Activated T-cell treated with anti-CD3 and anti-CD28 coated beads, Interleukin-2, amount 50 U/mL, for 72 hours (primary cell): Measurements from ENCODE around the gene KRT222. TPM values are rescaled to one million over a fixed set of nuclear protein-coding genes. Genes with fewer than 3 reads are reported as not detected.

Experiments
- ATAC-seq, 2 donors: fragments of 150-1000 bp; cut with Tn5 transposase; replicated peaks in 1 of 2; 2 replicates each; pipeline ENCODE4 v1.10.0; 2021; ENCODE audit warnings: moderate library complexity in 2 of 2, mild to moderate bottlenecking in 1 of 2
- DNase-seq, 2 donors: peaks; one replicate each; pipeline ENCODE4 v3.0.0; 2021 to 2022; ENCODE audit warnings: mixed read lengths in 1 of 2
- H3K27ac Mint-ChIP-seq: one replicate; pipeline ENCODE4 v1.8.0; 2022; ENCODE audit warnings: mild to moderate bottlenecking, moderate library complexity, mixed read lengths
- H3K27me3 Mint-ChIP-seq: one replicate; pipeline ENCODE4 v1.8.0; 2022; ENCODE audit warnings: low read depth, mixed read lengths
- H3K36me3 Mint-ChIP-seq, 2 donors: one replicate each; pipeline ENCODE4 v1.8.0; 2022; ENCODE audit warnings: mixed read lengths in 2 of 2, mild to moderate bottlenecking in 1 of 2; ENCODE audit not compliant: insufficient read depth in 2 of 2
- H3K4me1 Mint-ChIP-seq: one replicate; pipeline ENCODE4 v1.8.0; 2022; ENCODE audit warnings: low read depth, mixed read lengths
- H3K4me3 Mint-ChIP-seq, 2 donors: one replicate each; pipeline ENCODE4 v1.8.0; 2022; ENCODE audit warnings: mild to moderate bottlenecking in 2 of 2, mixed read lengths in 2 of 2, moderate library complexity in 2 of 2
- H3K9me3 Mint-ChIP-seq, 2 donors: one replicate each; pipeline ENCODE4 v1.8.0; 2022; ENCODE audit warnings: mixed read lengths in 2 of 2
- total RNA-seq, 2 donors: library from RNA; stranded (reverse); gene quantifications; one replicate each; pipeline ENCODE4 v1.2.3, GENCODE V29; 2022

KRT222 gene
- total RNA-seq, 2 donors from 2014 or later = not detected

DNA sequence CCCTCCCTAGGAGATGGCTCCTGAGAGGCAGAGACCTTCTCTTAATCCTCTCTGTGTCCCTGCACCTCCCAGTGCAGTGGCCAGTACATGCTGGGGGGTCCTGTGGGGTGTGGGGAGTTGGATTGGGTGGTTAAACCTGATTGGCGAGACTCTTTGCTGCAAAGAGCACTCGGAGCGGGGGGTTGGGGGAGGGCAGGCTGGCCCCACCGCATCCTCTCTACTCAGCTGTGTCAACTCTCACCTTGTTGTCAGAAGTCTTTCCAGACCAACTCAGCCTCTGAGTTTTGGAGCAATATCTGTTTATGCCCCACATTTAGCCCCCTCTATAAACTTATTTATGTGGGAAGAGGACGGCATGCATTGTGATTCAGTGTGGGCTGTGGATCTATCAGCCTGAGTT, 57.3 kb downstream of the KRT222 start:
- Mint-ChIP-seq H3K4me1 (peaks cover 99% of the 10 kb centered on the region), H3K4me3 (peak overlapping the region; percentile 74 to 76), H3K27ac (peak overlapping the region; percentile 71), H3K9me3 (no peaks in the 10 kb centered on the region), H3K27me3 (no peaks in the 10 kb centered on the region), H3K36me3 (no peaks in the 10 kb centered on the region)
- DNase-seq (peak; percentile 66), ATAC-seq (peak; percentile 26 to 34)

DNA sequence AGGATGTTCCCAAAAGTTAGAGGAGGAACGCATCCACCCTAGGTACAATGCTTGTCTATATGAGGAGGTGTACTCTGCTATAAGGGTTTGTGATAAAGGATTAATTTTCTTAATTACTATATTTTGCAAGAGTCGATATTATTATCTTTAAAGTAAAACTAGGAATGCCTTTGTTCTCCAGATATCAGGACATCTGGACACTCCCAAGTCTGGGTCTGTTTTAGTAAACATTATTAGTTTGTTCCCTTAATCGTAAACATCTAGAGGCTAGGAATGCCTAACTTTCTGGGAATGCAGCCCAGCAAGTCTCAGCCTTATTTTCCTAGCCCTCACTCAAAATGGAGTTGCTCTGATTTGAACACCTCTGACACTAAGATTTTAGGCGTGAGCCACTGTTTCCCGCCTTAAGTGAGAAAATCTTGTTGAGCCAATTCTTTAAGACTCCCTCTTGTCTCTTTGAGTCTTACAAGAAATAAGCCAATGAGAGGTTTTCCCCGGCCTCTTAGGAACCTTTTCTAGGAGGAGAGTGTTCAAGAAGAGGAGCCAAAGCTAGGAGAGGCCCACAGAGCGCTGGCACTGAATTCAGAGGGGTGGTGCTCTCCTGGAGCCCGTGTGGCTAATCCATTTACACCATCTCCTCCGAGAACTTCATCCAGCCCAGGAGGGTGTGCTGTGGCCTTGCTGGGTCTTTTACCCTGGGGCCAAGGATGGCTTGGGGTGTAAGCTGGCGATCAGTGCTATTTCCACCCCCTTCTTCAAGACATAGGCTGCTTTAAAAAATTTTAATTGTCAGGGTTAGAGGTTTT, 58.2 kb downstream of the KRT222 start:
- Mint-ChIP-seq H3K27ac (no peak overlapping the region), H3K27me3 (no peaks in the 10 kb centered on the region), H3K36me3 (no peaks in the 10 kb centered on the region), H3K9me3 (no peaks in the 10 kb centered on the region), H3K4me3 (peak overlapping the region; percentile 79 to 82), H3K4me1 (peaks cover 99% of the 10 kb centered on the region)
- ATAC-seq (no peak), DNase-seq (no peak)

DNA sequence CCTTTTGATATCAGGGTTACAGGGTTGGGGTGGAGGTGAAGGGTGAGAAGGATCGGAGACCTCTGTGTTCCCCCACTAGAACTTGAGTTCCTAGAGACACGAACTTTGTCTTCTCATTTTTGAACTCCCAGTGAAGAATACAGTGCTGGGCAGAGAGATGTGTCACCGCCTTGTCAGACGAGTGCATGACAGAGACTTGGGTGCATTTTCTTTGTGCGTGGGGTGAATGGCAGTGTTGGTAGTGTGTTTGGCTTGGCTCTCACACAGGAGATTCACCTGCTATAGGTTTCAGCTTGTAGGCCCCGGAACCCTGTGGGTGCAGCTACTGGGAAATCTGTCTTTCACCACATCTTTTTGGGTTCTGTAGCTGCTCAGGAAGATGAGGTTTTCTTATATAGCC, 59.7 kb downstream of the KRT222 start:
- Mint-ChIP-seq H3K4me1 (peaks cover 99% of the 10 kb centered on the region), H3K36me3 (no peaks in the 10 kb centered on the region), H3K27me3 (no peaks in the 10 kb centered on the region), H3K4me3 (peak overlapping the region; percentile 79 to 82), H3K27ac (peak overlapping the region; percentile 84), H3K9me3 (no peaks in the 10 kb centered on the region)
- ATAC-seq (peak; percentile 65 to 68), DNase-seq (peak; percentile 78 to 86)

Other genes with a start within 250 kb of the KRT222 start
- gene TOP2A, start 247.3 kb downstream of the KRT222 start, total RNA-seq = 100 to 1,000 TPM; 324 to 425 TPM
- 10 to 100 TPM; 47.1 to 58.4 TPM for gene IGFBP4, start 221.7 kb downstream of the KRT222 start, total RNA-seq
- 10 to 100 TPM in 1 of 2 donors, 1 to 10 TPM in 1; 9.9 to 10.6 TPM for gene TNS4, start 163.6 kb downstream of the KRT222 start, total RNA-seq
- gene CCR7, start 99.7 kb downstream of the KRT222 start, total RNA-seq = 100 to 1,000 TPM; 311 to 371 TPM
- 100 to 1,000 TPM in 1 of 2 donors, 10 to 100 TPM in 1; 98.1 to 114 TPM for gene SMARCE1, start 17.4 kb downstream of the KRT222 start, total RNA-seq
- gene KRT24, start 38.6 kb upstream of the KRT222 start, total RNA-seq = not detected
- not detected for gene KRT25, start 90.2 kb upstream of the KRT222 start, total RNA-seq
- gene KRT26, start 107.0 kb upstream of the KRT222 start, total RNA-seq = not detected
- not detected for gene KRT27, start 117.4 kb upstream of the KRT222 start, total RNA-seq
- not detected for gene KRT28, start 134.8 kb upstream of the KRT222 start, total RNA-seq
- gene KRT10, start 157.4 kb upstream of the KRT222 start, total RNA-seq = 10 to 100 TPM; 59.1 to 59.3 TPM
- gene KRT12, start 202.0 kb upstream of the KRT222 start, total RNA-seq = not detected
- gene KRT20, start 220.1 kb upstream of the KRT222 start, total RNA-seq = not detected